Measurements from ENCODE around the gene STAP2.

GRCh38 chr19:4350111-4350510, 11.5 kb upstream of the STAP2 start:
- no peak for TF ChIP-seq CTCF (IDR thresholded peaks at IDR 0.05; ENCODE audit: insufficient read depth, low read length)
- no peak for TF ChIP-seq REST (IDR thresholded peaks at IDR 0.05; ENCODE audit: insufficient replicate concordance, low read depth)
- TF ChIP-seq GABPA (IDR thresholded peaks at IDR 0.05; ENCODE audit: low read depth): no peak
- no peak for TF ChIP-seq POLR2AphosphoS5 (IDR thresholded peaks at IDR 0.05; ENCODE audit: low read depth)

Data from HL-60 (cell line).